SH-SY5Y (cell line): ENCODE results near the gene GID8.

ENCODE experiments used
- GATA2 ChIP-seq: IDR thresholded peaks from 2 replicates; pipeline ENCODE4 v1.6.1; 2011; ENCODE audit warnings: mild to moderate bottlenecking, low read depth, low read length
- GATA3 ChIP-seq: IDR thresholded peaks from 2 replicates; pipeline ENCODE4 v1.6.1; 2011; ENCODE audit warnings: low read depth, mild to moderate bottlenecking, low read length, moderate library complexity

DNA sequence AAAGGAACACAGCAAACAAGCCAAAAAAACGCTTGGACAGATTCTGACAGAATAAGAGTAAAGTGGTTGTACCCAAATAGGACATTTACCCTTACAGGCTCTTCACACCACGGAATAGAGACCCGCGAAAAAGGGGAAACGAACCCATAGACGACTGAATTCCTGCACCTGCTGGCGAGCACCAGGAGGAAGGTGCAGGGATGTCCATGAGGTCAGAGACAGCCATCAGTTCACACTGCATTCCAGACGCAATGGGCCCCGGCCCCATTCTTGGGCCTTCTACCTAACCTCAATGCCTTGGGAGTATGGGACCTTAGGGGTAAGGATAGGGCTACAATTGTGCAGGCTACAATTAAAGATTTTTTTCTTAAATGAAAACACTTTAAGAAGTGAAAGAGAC is 6.5 kb upstream of the GID8 start:
- no peak for TF ChIP-seq GATA3
- TF ChIP-seq GATA2, result no peak
